Fibroblast of skin of abdomen (primary cell): ENCODE measurements around the gene MCMBP. TPM values are rescaled to one million over a fixed set of nuclear protein-coding genes. Genes with fewer than 3 reads are reported as not detected.
A peak's percentile ranks its signal among the peaks of the same experiment; 100 is the strongest.
"Not testable (repeated sequence)": the region's sequence is repeated elsewhere in the genome, so short reads cannot be mapped to it uniquely, and the experiment has no call there.

ENCODE experiments used
- DNase-seq: peaks from one replicate; pipeline ENCODE4 v3.0.0-alpha.2; 2013
- polyA plus RNA-seq, 2 experiments: library from polyadenylated mRNA; unstranded; fragments of 120-200 nt; gene quantifications; one replicate each; pipeline ENCODE4 v1.2.1, GENCODE V29; 2013; ENCODE audit not compliant: insufficient read length in 2 of 2

Gene MCMBP, protein sequence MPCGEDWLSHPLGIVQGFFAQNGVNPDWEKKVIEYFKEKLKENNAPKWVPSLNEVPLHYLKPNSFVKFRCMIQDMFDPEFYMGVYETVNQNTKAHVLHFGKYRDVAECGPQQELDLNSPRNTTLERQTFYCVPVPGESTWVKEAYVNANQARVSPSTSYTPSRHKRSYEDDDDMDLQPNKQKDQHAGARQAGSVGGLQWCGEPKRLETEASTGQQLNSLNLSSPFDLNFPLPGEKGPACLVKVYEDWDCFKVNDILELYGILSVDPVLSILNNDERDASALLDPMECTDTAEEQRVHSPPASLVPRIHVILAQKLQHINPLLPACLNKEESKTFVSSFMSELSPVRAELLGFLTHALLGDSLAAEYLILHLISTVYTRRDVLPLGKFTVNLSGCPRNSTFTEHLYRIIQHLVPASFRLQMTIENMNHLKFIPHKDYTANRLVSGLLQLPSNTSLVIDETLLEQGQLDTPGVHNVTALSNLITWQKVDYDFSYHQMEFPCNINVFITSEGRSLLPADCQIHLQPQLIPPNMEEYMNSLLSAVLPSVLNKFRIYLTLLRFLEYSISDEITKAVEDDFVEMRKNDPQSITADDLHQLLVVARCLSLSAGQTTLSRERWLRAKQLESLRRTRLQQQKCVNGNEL
- polyA plus RNA-seq (2013, experiment 1 of 2; ENCODE audit: insufficient read length), result 48.1 TPM
- 48.2 TPM for polyA plus RNA-seq (2013, experiment 2 of 2; ENCODE audit: insufficient read length)

DNA sequence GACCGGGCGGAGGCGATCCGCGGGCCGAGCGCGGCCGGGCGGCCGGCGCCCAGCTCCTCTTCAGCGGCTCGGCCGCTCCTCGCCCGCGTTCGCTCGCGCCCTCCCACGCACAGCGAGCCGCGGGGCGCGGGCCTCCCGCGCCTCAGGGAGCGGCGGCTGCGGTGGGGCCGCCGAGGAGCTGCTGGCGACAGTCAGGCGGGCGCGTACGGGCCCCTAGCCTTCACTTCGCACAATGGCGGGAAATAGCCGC is at the start of gene MCMBP:
TSS of gene MCMBP (minus strand) at position 234 of the 250 bp plus-strand sequence. CDS start 259 bp downstream, outside the sequence.
- no peak for DNase-seq

DNA sequence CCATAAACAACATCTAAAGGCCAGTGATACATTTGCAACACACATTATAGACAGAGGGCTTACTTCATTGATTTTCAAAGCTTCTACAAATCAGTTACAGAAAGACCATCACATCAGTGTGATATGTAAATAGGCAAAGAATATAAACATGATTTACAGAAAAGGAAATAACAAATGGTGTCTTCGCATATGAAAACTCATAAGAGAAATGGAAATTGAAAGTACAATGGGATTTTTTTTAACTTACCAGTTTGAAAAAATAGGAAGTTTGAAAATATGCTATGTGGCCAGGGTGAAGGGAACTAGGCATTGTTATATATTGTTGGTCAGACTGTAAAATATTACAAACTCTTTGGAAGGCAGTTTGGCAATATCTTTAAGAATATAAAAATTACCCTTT is 47.2 kb upstream of the MCMBP start:
- DNase-seq, result no peak

DNA sequence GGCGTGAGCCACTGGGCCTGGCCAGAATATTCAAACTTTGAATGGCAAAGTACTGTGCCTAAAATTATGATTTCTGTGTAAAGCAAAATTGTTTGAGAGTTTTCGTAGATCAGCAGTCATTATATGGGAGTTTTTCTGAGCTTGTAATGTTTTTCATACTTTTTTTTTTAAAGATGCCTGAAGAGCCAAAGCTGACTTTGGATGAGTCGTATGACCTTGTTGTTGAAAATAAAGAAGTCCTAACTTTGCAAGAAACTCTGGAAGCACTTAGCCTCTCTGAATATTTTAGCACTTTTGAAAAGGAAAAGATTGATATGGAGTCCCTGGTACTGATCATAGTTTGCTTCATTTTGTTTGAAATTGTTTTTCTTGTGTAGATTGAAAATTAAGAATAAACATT is 46.6 kb upstream of the MCMBP start:
- DNase-seq, result no peak

DNA sequence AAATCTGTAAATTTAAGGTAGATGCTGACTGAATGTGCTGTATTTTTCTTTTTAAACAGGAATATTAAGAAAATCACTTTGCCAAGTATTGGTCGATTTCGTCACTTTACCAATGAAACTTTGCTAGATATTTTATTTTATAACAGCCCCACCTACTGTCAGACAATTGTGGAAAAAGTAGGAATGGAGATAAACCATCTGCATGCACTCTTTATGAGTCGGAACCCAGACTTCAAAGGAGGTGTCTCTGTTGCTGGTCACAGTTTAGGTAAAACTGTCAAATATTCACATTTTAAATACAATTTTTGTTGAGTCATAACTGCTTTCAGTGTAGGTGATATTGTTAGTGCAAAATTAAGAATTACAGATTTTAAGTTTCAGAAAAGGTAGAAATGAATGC is 45.1 kb upstream of the MCMBP start:
- peak; percentile 4 for DNase-seq

DNA sequence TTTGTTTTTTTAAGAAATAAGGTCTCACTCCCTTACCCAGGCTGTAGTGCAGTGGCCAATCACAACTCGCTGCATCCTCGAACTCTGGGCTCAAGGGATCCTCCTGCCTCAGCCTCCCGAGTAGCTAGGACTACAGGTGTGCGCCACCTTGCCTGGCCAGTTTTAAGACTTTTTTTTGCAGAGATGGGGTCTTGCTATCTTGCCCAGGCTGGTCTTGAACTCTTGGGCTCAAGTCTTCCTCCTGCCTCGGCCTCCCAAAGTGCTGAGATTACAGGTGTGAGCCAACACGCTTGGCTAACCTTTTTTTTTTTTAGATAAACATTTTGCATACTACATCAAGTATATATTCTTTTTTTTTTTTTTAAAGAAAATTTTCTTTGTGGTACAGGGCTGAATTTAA is 38.0 kb upstream of the MCMBP start:
- DNase-seq, result no peak

DNA sequence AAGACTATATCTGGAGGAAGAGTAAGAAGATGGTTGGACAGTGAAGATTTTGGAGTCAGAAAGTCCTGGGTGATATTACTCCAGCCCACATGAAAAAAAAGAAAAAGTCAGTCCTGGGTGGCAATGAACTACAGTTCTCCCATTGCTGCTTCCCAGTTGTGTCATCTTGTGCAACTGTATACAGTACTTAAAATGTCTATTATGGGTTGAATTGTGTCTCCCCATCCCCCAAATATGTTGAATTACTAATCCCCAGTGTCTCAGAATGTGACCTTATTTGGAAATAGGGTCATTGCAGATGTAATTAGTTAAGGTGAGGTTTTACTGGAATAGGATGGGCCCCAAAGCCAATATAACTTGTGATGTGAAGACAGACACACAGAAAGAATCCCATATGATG is 35.5 kb upstream of the MCMBP start:
- peak; percentile 81 for DNase-seq

DNA sequence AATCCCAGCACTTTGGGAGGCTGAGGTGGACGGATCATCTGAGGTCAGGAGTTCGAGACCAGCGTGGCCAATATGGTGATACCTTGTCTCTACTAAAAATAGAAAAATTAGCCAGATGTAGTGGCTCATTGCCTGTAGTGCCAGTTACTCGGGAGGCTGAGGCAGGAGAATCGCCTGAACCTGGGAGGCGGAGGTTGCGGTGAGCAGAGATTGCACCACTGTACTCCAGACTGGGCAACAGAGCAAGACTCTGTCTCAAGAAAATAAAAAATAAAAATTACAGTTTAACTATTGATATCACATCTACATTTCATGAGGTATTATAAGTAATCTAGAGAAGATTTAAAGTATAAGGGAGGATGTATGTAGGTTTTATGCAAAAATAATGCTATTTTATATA is 35.1 kb upstream of the MCMBP start:
- not testable (repeated sequence) for DNase-seq

DNA sequence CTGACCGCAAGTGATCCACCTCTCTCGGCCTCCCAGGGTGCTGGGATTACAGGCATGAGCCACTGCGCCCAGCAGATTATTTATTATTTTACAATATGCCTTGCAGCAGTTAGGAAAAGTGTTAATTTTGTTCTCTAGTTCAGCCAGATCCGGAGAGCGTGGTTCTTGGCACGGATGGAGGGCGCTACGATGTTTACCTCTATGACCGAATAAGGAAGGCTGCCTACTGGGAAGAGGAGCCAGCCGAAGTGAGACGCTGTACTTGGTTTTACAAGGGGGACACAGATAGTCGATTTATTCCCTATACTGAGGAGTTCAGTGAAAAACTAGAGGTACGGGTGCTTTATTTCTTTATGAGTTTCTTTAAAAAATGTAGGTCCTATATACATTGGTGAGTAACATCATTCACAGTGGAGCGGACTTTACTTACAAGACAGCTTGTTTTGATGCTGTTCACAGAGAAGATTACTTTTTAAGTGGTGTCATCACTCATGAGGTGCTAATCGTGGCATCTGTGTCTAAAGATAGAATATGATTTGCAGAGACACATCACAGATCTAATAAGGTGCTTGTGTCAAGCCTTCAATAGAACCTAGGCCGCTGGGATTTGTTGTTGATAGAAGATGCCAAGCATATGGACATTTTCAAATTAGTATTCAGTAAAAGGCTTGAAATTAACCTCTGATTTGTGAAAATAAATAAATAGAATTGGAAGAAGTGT is 31.5 kb upstream of the MCMBP start:
- DNase-seq, result no peak

DNA sequence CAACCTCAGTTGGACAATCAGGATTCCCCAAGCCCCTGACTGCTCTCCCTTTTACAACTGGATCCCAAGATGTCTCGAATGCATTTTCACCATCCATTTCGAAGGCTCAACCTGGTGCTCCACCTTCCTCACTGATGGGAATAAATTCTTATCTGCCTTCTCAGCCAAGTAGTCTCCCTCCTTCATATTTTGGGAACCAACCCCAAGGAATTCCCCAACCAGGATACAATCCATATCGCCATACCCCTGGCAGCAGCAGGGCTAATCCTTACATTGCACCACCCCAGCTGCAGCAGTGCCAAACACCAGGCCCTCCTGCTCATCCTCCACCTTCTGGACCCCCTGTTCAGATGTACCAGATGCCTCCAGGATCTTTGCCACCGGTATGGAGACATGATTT is 25.9 kb upstream of the MCMBP start:
- no peak for DNase-seq

DNA sequence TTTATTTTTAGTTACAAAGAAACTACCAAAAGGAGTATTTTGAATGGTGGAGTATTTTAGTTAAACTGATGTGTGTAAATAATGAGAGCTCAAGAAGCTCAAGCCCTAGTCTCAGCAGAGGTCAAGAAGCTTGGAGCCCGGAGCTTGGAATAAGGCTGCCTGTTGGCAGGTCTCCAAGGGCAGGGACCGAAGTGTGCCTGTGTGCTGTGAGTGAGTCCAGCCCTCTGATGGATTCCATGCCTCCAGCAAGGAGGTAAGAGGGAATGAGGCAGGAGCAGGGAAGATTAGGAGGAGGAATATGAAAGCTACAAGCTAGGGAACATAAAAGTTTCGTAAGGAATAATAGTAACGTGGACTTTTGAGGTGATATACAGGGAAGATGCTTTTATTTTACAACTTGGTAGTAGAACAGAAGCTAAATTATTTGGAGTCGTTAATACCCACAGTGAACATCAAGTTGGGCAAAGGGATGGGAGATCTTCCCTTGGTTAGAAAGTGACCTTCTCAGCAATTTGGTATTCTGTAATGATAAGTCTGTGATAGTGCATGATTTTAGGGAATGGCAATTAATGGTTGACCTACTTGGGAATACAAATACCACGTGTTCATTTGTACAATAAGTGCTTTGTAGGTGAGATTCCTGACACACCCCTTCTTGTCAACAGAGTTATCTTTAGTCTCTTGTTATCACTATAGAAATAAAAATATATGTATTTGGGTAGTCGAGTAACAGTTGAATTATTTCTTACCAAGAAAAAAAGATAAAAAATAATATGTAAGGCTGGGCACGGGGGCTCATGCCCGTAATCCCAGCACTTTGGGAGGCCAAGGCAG is 24.5 kb upstream of the MCMBP start:
- DNase-seq, result no peak

DNA sequence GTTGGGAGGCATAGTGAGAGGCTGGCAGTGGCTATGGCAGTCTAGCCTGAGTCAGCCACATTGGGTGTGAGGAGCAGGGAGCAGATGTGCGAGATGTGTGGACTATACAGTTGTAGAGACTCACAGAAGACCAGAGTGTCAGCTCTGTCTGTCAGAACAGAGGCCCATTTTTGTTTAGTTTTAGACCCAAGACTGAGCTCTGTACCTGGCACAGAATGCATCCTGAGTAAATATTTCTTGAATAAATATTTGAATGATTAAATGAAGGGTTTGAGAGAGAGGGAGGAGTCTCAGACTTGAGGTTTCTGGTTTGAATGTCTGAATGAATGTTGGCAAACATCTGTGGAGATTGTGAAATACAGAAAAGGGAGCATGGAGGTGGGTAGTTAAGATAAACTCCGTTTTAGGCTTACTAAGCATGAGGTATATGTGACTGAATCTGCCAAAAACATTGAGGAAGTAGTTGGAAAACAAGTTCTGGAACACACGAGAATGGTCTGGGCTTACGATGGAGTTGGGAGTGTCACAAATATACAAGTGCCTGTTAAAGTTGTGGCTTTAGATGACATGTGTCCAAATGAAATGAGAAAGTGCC is 23.5 kb upstream of the MCMBP start:
- DNase-seq, result peak; percentile 67

DNA sequence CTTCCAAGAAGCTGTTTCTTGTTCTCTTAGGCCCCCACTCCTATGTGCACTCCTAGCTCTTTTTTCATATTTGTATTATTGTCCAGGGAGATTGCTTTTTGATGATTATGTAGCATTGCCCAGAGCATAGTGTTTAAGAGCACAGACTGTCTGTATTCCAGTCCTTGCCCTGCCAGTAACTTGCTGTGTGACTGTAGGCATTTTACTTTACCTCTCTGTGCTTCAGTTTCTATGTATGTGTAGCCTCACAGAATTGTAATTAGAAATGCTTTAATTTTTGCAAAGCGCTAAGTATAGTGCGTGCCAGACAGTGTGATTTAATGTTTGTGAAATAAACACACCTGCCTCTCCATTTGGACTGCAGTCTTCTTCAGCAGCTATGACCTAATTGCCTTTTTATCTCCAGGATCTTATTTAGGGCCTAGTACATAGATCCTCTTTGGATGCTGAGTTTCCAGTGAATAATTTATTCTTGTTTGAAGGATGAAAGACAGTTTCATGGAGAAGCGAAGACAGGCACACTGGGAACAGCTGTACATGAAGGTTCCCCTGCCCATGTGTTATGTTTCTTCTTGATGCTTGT is 21.3 kb upstream of the MCMBP start:
- no peak for DNase-seq

DNA sequence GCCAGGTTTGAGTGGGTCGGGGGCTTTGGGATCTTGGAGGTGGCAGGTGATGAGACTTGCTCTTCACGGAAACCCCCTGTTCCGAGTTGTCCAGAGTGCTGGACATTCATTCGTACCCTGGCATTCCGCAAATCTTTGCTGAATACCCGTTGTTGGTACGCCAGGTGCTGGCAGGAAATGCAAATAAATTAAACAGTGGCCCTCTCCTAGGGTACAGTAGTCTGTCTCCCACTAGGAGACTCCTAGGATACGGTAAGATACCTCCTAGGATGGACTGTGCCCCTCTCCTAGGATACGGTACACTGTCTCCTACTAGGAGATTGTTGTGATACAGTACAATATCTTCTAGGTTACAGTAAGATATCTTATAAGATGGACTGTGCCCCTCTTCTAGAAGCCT is 20.4 kb upstream of the MCMBP start:
- no peak for DNase-seq

DNA sequence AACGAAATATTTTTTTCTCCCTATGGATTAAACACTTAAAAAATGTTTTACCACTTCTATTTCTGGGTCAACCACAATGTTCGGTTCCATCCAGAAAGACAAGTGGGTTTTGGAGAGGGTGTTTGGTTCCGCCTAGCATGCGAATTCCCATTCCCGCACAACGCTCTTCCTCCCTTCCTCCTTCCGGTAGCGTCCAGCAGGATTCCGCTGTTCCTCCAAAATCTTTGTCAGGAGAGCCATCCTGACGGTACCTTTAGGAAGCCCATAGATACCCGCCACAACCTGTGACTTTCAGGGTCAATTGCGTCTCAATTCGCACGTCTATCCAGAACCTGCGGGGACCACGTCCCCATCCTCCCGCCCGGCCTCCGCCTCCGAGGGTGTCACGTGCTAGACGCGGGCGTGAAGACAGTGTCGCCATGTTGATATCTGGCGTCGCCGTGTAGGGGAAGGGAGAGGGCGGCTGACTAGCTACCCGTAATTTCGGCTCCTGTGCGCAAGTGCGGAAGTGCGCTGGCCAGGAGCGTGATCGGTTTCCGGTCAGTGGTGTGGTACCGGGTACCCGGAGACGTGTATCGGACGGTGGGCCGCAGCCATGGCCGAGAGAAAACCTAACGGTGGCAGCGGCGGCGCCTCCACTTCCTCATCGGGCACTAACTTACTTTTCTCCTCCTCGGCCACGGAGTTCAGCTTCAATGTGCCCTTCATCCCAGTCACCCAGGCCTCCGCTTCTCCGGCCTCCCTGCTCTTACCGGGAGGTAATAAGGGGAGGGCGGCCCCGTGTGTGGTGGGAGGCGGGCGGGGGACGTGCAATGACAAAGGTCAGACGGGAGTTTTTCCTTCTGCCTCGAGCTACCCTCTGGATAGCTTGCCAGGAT is 19.8 kb upstream of the MCMBP start, which contains the start of gene SEC23IP:
TSS of gene SEC23IP (plus strand) at position 543 of the 878 bp plus-strand sequence. CDS start at position 596, 53 bp downstream.
- peak; percentile 95 for DNase-seq

DNA sequence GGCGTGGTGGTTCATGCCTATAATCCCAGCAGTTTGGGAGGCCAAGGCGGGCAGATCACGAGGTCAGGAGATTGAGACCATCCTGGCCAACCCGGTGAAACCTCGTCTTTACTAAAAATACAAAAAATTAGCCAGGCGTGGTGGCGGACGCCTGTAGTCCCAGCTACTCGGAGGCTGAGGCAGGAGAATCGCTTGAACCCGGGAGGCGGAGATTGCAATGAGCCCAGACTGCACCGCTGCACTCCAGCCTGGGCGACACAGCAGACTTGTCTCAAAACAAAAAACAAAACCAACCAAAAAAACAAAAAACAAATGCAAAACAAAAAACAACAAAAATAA is 19.2 kb upstream of the MCMBP start:
- DNase-seq, result not testable (repeated sequence)

DNA sequence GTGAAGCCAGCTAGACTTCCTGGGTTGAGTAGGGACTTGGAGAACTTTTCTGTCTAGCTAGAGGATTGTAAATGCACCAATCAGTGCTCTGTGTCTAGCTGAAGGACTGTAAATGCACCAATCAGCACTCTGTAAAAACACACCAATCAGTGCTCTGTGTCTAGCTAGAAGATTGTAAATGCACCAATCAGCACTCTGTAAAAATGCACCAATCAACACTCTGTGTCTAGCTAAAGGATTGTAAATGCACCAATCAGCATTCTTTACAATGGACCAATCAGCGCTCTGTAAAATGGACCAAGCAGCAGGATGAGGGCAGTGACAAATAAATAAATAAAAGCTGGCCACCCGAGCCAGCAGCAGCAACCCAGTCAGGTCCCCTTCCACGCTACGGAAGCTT is 17.7 kb upstream of the MCMBP start:
- not testable (repeated sequence) for DNase-seq

DNA sequence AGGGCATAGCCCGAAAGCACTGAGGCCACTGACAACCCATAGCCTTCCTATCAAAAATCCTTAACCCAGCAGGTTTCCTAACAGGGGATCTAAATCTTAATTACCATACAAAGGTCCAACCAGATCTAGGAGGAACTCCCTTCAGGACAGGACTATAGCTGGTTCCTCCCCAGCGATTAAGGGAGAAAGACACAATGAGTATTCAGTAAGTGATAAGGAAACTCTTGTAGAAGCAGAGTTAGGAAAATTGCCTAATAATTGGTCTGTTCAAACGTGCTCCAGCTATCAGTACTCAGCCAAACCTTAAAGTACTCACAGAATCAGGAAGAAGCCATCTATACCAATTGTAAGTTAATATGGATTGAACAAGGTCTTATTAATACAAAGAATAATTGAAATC is 16.6 kb upstream of the MCMBP start:
- DNase-seq, result not testable (repeated sequence)

DNA sequence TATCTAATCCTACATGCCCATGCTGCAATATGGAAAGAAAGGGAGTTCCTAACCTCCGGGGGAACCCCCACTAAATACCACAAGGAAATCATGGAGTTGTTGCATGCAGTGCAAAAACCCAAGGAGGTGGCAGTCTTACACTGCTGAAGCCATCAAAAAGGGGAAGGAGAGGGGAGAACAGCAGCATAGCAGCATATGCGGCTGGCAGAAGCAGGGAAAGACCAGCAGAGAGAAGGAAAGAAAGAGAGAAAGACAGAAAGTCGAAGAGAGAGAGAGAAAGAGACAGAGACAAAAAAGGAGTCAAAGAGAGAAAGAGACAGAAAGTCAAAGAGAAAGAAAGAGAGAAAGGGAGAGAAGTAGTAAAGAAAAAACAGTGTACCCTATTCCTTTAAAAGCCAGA is 16.1 kb upstream of the MCMBP start:
- DNase-seq, result not testable (repeated sequence)

DNA sequence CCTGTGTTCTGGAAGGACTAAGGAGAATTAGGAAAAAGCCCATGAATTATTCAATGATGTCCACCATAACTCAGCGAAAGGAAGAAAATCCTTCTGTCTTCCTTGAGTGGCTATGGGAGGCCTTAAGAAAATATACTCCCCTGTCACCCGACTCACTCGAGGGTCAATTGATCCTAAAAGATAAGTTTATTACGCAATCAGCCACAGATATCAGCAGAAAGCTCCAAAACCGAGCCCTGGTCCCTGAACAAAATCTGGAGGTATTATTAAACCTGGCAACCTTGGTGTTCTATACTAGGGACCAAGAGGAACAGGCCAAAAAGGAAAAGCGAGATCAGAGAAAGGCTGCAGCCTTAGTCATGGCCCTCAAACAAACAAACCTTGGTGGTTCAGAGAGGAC is 13.4 kb upstream of the MCMBP start:
- not testable (repeated sequence) for DNase-seq

DNA sequence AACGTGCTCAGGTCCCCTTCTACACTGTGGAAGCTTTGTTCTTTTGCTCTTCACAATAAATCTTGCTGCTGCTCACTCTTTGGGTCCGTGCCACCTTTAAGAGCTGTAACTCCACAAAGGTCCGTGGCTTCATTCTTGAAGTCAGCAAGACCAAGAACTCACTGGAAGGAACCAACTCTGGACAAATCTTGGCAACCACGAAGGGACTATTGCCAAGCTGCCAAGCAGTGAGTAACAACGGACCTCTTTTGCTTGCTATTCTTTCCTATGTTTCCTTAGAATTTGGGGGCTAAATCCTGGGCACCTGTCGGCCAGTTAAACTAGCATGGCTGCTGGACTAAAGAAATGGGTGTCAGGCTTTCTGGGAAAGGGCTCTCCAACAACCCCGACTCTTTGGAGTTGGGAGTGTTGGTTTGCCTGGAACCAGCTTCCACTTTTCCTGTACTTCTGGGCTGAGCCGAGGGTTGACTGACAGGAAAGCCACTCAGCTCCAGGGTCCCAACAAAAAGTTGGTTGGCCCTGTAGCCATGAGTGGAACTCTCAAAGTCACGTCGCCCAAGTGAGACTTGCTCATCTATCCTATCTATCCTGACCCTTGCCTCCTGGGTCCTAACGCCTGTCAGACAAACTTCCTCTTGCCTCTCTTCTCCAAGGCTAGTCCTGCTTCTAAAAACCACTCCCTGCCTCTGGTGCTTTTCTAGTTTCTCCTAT is 11.4 kb upstream of the MCMBP start:
- DNase-seq, result not testable (repeated sequence)
